Measurements from ENCODE around the gene RBP2.

GRCh38 chr3:139521816-139522215 lies 45.5 kb upstream of the RBP2 start:
- TF ChIP-seq REST (IDR thresholded peaks at IDR 0.05; ENCODE audit: borderline replicate concordance) (no peak), REST (CRISPR knock-in tag; IDR thresholded peaks at IDR 0.05; ENCODE audit: low read depth) (no peak), JUND (IDR thresholded peaks at IDR 0.05; ENCODE audit: borderline replicate concordance, low read depth, low read length) (no peak), JUND (tag; IDR thresholded peaks at IDR 0.05; ENCODE audit: borderline replicate concordance, low read depth, low read length) (no peak), POLR2AphosphoS5 (IDR thresholded peaks at IDR 0.05; ENCODE audit: control insufficient read depth, insufficient read depth, low read depth, low read length) (no peak), ZNF184 (CRISPR knock-in tag; IDR thresholded peaks at IDR 0.05) (no peak), JUNB (CRISPR knock-in tag; conservative IDR thresholded peaks at IDR 0.05) (no peak), CEBPG (CRISPR knock-in tag; IDR thresholded peaks at IDR 0.05) (no peak), CEBPG (tag; conservative IDR thresholded peaks at IDR 0.05 in 1 of 2, IDR thresholded peaks at IDR 0.05 in 1 of 2) (no peak), ZNF551 (CRISPR knock-in tag; IDR thresholded peaks at IDR 0.05) (no peak), MAZ (CRISPR knock-in tag; conservative IDR thresholded peaks at IDR 0.05 in 1 of 2, IDR thresholded peaks at IDR 0.05 in 1 of 2) (no peak), SRF (CRISPR knock-in tag; IDR thresholded peaks at IDR 0.05) (no peak), SMC3 (conservative IDR thresholded peaks at IDR 0.05; ENCODE audit: insufficient read depth, low read depth, low read length) (no peak), YY1 (IDR thresholded peaks at IDR 0.05; ENCODE audit: borderline replicate concordance in 1 of 3, control insufficient read depth in 1 of 3, extremely low read depth in 1 of 3, insufficient read depth in 3 of 3, insufficient read length in 1 of 3, insufficient replicate concordance in 2 of 3, low read depth in 1 of 3, low read length in 2 of 3) (no peak), ZNF24 (IDR thresholded peaks at IDR 0.05) (no peak)
- TF ChIP-seq, protein P1, sequence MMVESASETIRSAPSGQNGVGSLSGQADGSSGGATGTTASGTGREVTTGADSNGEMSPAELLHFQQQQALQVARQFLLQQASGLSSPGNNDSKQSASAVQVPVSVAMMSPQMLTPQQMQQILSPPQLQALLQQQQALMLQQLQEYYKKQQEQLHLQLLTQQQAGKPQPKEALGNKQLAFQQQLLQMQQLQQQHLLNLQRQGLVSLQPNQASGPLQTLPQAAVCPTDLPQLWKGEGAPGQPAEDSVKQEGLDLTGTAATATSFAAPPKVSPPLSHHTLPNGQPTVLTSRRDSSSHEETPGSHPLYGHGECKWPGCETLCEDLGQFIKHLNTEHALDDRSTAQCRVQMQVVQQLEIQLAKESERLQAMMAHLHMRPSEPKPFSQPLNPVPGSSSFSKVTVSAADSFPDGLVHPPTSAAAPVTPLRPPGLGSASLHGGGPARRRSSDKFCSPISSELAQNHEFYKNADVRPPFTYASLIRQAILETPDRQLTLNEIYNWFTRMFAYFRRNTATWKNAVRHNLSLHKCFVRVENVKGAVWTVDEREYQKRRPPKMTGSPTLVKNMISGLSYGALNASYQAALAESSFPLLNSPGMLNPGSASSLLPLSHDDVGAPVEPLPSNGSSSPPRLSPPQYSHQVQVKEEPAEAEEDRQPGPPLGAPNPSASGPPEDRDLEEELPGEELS (CRISPR knock-in tag; IDR thresholded peaks at IDR 0.05; ENCODE audit: borderline replicate concordance): no peak
- TF ChIP-seq, protein P2, sequence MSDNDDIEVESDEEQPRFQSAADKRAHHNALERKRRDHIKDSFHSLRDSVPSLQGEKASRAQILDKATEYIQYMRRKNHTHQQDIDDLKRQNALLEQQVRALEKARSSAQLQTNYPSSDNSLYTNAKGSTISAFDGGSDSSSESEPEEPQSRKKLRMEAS (CRISPR knock-in tag; IDR thresholded peaks at IDR 0.05): no peak

All from K562 (cell line).